ENCODE measurements around the gene OXSR1.

DNA sequence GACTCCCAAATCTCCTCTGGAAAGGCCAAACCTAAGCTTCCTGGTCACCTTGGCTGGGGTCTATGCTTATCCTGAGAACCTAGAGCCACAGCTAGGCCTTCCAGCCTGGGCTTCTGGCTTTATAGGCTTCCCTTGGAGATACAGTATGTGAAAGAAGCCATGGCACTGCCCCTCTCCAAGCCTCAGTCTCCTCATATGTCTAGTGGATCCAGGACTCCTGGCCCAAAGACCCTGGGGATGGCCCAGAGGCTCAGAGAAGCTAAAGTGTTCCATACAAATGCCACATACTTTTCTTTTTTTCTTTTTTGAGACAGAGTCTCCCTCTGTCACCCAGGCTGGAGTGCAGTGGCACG, 37.1 kb upstream of the OXSR1 start:
- TF ChIP-seq PAX5 (IDR thresholded peaks at IDR 0.05; ENCODE audit: insufficient read depth, low read length, severe bottlenecking) (no peak), SPI1 (IDR thresholded peaks at IDR 0.05; ENCODE audit: low read depth, low read length) (no peak), POLR2AphosphoS5 (IDR thresholded peaks at IDR 0.05; ENCODE audit: low read depth, low read length) (no peak)

Data from GM12891 (cell line).